Measurements from ENCODE around the gene SORCS2.

Gene SORCS2

DNA sequence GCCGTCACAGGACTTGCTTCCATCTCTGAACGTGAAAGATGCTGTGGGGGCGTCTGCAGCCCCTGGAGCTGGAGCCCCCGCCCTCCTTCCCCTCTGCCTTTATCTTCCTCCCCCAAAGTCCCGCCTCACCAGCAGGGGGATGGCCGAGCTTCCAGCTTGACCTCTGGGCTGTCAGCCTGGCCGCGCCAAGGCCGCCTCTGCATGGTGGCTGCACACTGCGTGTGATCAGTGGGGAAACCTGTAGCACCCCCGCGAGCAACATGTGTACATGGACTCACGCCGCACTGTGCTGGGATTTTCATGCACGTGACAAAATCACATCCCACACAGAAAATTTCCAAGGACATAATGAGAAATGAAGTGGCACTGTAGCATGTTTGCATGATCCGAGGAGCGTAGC lies 268.9 kb downstream of the SORCS2 start:
- DNase-seq: no peak

DNA sequence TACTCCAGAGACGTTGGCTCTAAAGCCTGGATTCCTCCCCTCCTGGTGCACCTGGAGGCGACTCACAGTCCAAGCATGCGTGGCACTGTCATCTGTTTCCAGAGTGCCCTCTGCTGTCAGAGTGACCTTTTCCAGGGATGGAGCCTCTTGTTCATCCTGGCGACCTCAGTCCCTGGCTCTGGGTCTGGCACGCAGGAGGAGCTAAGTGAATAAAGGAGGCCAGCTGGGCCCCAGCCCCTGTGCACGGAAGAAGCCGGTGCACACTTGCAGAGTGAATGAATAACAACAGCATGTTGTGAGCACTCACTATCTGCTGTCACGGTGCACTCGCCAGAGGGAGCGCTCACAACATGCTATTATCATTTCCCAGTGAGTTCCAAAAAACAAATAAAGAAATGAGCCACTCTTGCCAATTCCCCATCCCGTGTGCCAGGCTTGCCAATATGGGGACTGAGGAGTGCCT lies 270.2 kb downstream of the SORCS2 start:
- peak in 48 of 58 donors; percentile 13 to 87 (median 52) for DNase-seq

DNA sequence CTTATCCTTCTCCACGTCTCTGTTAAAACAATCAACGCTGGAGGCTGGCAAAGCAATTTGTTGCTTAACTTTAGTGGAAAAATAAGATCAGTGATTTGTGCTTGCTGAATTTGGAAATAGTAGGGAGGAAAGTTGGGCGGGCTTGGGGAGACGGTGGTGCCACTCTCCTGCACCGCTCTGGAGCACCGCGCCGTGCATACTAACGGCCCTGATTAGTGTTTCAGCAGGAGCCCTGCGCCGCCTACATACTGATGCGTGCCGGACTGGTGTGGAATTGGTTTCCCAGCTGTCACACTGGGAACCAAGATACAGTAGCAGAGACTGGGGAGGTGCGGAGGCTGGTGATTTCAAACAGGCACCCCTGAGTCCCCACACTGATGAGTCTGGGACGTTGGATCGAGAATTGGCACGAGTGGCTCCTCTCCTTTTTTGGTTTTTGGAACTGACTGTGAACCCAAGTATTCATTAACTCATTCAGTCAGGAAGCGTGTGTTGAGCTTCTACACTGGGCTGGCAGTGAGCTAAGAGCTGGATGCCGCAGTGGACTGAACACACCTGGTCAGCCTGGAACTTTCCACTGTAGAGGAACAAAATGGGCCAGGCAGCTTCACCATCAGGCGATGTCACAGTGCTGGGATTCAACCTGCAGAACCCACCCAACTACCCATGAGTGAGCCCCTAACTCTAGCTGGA lies 271.4 kb downstream of the SORCS2 start:
- peak in 16 of 58 donors; percentile 9 to 43 (median 20) for DNase-seq

DNA sequence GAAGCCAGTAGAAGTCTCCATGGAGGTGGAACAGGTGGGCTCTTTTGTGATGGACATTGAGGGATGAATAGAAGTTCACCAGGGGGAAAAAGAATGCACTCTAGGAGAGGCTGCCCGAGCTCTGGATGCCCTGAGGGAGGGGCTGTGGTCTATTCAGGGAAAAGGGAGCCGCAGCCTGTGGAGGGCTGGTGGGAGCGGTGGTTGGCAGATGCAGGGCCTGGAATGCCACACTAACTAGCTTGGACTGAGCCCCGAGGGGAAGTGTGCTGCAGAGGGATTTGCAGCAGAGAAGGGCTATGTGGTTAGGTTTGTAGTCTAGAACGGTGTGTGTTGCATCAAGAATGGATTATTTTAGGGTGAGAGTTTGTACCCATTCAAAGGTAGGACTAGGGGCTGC lies 271.9 kb downstream of the SORCS2 start:
- DNase-seq: no peak

DNA sequence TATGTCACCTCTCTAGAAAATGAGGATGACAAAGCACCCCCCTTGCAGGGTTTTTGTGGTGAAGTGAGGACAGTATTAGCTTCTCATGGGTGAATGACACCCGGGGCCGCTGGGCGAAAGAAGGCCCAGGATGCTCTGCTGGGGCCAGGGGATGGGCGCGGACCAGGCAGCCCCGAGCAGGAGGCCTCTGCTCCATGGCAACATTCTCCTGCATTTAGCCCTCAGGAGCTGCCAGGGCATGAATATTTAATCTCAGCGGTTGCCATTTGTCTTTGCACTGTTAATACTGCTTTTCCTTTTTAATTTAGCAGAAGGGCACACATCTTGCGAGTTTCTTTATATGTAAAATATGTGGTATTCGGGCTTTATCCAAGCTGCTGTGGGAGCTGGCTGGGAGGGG lies 272.7 kb downstream of the SORCS2 start:
- DNase-seq: no peak

DNA sequence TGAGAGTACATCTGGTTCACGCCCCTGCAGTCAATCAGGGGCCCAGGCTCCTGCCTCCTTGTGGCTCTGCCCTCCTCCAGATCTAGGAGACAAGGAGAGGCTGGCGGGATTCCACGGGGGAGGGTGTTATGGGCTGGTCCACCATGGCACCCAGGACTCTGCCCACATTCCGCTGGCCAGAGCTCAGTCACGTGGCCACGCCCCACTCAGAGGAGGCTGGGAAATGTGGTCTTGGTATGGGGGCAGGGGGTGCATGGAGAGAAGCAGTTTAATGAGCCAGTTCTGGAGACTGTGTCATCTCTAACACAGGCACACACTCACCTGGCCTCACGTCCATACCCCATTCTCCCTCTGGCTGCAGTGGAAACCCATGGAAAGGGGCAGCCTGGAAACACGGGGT lies 273.9 kb downstream of the SORCS2 start:
- DNase-seq: no peak

DNA sequence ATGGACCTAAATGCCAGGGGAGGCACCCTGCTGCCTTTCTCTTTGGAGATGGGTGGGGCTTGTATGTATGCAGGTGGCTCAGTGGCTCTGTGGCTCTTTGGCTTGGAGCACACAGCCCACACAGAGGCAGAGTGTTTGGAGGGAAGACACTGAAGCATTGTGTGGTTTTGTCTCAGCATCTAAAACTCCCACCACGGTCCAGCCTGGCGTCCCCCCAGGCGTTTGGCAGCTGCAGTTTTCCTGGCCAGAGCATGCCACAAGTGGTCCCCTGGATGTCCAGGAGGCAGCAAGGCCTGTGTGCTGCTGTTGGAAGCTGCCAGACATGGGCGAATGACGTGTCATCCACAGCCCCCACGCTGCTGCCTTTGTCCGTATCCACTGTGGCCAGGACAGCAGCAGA lies 274.6 kb downstream of the SORCS2 start:
- DNase-seq: peak in 48 of 58 donors; percentile 9 to 93 (median 60)

DNA sequence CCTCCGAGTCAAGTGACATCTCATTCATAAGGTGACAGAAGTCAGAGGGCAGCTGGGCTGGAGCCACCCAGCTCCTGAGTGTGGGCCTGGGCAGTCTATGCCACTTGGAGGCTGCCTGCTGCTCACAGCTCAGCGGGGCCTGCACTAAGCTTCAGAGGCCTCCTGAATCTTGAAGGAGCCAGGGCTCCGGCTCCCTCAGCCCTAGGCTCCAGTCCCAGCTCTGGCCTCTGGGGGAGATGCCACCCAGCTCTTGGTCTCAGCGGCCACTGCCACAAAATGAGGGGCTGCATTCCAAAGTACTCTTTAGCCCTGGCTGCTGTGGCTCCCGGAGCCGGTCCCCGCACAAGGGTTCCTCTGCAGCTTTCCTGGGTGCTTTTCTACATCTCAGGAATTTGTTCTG lies 275.1 kb downstream of the SORCS2 start:
- DNase-seq: peak in 1 of 58 donors; percentile 38

DNA sequence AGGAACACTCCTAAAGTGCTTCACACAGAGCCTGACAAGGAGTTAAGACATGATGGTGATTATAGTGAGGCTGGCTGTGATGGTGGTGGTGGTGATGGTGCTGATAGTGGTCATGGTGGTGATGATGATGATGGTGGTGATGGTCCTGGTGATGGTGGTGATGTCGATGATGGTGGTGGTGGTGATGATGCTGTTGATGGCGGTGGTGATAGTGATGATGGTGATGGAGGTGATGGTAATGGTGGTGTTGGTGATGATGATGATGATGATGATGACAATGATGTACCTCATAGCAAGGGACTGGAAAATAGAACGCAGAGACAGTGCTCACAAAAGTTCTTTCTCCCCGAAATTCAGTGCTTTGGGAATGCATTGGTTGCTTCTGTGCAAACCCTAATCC lies 276.7 kb downstream of the SORCS2 start:
- no peak for DNase-seq

DNA sequence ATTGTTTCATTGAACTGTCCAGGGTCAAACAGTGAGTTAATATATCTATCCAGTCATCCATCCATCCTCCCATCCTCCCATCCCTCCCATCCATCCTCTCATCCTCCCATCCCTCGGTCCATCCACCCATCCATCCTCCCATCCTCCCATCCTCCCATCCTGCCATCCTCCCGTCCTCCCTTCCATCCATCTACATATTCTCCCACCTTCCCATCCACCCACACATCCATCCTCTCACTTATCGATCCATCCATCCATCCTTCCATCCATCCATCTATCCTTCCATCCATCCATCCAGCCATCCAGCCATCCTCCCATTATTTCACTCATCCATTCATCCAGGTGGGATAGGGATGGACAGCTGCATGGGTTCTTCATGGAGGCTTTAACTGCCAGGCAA lies 277.8 kb downstream of the SORCS2 start:
- DNase-seq: no peak

DNA sequence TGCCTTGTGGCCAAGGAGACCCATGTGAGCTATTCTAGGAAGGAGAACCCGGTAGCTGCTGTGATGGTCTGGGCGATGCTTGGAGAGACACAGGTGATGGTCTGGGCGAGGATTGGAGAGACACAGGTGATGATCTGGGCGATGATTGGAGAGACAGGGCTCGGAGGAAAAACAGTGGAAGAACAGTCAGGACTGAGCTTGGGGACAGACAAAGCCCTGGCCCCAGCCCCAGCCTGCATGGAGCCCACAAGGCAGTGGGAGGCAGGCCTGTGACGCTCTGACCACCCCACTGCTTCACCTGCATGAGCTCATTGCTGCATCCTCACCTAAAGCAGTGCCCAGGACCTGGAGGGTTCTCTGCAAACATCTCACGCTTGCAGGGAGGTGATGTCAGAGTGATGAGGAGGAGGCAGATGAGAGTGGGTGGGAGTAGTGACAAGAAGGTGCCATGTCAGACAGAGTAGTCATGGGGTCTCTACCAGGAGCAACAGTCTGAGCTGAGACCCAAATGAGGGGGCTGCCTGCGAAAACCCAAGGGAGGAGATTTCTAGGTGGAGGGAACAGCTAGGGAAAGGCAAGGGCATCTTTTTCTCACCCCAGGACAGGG lies 278.3 kb downstream of the SORCS2 start:
- DNase-seq: no peak

DNA sequence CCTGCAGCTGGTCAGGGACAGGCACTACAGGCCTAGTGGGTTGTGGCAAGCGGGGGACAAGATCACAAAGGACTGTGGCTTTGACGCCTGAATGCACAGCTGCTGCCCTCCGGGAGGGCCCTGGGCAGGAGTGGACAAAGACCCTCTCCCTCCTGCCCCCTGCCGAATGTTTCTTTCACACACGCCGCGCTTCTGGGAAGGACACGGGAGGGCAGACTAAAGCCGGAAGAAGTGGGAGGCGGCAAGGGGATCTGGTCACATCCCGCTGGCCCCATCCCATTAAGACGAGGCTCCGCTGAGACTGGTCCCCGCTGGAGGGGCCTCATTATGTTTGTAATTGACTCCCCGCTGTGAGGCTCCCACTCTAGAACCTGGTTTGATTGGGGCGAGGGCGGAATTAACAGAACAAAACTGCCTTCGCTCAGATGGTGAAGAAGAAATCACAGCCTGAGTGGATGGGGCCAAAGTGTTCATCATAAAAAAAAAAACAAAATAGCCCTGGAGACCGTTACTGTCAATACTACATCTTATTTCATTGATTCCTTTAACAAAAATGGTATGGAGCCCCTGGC lies 280.2 kb downstream of the SORCS2 start:
- DNase-seq: no peak

DNA sequence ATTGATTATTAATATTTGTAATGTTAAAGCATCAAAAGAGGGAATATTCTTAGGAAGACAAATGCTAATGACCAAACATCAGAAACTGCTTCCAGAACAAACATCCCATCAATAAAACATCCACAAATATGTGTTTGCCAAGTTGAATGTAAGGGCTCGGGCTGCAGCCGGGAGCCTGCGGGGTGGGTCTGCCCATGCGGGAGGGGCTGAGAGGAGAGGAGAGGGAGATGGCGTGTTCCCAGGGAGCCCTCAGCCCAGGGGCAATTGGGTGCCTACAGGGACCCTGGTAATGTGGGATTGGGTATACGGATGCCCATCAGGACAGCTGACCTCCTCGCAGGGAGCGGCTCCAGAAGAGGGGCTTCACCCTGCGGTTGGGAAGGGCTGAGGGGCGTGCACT lies 280.7 kb downstream of the SORCS2 start:
- no peak for DNase-seq

DNA sequence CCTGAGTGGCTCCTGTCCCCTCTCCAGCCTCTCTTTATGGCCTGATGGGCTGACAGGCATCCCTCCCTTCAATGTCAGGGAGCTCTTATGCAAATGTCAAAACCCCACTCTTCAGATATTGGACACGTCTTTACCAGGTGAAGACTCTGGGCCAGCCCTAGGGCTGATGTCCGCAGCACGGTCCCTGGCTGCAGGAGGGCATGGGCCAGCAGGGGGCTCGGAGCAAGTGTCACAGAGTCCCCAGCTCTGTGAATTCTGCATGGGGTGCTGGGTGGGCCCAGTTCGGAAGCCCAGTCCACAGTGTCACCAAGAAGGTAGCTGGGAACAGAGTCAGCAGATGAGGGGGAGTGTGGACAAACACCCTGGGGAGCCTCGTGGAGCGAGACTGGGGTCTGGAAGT lies 282.0 kb downstream of the SORCS2 start:
- DNase-seq: no peak

DNA sequence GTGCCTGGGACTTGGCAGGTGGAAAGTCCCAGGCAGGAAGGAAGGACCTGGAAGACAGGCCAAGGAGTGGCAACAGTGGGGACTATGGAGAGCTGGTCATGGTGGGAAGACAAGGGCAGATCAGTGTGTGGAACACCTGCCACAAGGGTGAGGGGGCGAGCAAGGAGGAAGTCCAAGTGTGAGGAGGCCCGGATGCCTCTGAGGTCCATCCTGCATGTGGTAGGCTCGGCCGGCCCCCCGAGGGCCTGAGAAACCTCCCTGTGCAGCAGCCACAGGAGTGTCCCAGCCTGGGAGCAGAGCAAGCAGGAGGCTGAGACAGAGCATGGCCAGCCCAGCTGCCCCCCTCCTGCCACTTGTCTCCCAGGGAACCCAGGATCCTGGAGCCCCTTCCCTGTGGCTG lies 282.9 kb downstream of the SORCS2 start:
- DNase-seq: no peak

DNA sequence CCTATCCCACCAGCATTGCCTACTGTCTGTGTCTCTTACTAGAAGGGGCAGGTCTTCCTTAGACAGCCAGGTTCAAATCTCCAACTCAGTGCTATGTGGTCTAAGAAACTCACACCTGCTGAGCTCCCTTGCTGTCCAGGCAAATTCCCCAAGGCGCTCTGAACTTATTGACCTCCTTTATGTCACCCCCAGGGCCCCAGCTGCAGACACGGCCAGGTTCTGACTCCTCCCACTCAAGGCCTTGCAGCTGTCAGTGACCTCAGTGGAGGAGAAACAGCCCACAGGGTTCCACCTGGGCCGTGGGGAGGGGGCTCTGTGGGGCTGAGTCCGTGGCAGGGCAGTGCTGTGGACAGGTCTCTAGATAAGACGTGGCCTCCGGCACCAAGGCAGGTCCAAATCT lies 284.5 kb downstream of the SORCS2 start:
- DNase-seq: no peak

DNA sequence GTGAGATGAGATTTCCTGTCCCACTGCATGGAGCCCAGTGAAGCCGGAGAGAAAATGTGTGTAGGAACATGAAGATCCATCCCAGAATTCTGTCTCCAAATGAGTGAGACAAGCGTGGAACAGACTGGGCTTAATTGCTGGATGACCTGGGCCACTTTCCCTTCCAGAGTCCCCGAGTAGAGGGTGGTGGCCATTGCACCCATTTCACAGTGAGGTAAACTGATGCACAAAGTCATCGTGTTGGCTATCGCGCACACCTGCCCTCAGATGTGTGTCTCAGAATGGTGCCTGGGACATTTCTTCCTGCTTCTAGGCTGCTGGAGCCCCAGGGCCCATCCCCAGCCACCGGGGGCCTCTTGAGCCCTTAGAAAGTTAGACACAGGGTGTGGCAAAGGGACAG lies 285.4 kb downstream of the SORCS2 start:
- no peak for DNase-seq

DNA sequence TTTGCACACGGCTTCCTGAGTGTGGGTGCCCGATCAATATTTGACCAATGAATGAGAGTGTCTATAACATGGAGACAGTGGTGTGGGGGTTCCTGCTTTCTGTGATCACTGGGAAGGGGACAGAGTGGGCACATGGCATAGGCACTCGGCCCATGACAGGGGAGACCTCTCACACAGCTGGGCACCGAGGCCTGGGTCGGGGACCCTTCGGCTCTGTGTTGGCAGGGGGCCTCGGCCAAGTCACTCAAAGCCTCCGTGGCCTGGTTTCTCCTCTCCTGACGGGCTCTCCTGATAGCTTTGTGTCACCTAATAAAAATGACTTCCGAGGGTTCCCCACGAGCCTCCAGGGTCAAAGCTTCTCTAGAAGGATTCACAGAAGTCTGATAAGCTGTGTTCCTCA lies 286.3 kb downstream of the SORCS2 start:
- no peak for DNase-seq

DNA sequence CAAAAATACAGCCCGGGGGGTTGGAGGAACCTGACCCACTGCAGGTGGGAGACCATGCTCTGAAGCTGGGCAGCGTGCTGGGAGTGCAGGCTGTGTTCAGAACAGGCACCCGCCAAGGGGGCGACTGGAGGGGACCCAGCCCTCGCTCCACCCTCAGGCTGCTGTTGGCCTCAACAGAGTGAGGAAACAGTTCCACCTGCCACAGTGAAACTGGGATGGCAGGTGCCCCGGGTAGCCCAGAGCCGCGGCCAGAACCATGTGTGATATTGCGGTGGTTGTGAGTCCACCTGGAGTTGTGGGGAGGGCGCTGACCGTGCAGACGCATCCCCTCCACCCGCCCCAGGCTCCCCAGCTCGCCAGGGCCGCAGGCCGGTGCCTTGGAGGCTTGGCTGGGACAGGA lies 288.1 kb downstream of the SORCS2 start:
- DNase-seq: no peak

DNA sequence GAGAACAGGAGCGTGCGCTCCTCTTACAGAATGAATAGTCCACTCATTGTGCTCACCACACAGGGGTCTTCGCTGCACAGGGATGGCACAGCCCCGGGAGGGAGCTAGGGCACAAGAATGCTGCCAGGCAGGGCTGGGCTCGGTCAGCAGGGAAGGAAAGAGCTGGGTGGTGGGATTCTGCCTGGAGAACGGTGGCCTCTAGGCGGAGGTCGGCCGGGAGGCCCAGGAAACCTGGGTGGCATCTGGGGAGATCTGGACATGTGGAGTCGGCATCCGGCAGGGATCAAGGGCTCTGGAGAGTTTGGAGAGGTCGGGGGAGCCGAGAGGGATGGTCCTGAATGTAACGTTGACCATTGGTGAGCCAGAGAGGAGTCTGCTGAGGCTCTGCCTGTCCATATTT lies 288.9 kb downstream of the SORCS2 start:
- DNase-seq: no peak

DNA sequence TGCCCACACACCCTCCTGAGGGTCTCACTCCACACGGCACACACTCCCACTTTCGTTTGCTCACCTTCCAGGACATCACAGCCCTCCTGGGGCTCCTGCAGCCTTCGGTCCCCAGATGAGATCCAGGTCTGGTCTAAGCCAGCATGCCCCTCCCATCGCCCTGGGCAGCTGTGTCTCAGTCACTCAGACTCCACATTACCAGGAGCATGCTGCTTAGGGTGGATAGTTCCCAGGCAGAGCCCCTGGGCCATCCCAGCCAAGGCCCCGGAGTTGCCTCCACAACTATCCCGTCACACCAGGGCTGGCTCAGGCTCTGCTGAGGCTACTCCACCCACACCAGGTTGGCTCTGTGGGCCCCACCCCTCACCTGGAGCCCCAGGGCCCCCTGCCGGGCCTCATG lies 292.8 kb downstream of the SORCS2 start:
- DNase-seq: no peak

DNA sequence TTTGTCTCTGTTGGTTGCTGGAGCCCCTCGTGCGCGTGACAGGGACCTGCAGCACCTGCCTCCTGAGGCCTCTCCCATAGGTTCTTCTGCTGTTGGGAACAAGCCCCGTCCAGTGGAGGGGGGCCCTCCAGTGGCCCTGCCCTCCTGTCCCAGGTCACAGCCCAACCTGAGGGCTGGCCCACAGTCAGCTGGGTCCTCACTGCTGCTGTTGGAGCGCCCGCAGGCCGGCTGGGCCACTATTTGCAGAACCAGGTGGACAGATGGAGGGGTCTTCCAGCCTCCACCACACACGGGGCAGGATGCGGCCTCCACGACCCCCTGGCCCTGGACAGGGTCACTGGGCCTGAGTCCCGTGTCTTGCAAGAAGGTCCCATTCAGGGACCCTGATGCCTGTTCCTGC lies 293.8 kb downstream of the SORCS2 start:
- no peak for DNase-seq

DNA sequence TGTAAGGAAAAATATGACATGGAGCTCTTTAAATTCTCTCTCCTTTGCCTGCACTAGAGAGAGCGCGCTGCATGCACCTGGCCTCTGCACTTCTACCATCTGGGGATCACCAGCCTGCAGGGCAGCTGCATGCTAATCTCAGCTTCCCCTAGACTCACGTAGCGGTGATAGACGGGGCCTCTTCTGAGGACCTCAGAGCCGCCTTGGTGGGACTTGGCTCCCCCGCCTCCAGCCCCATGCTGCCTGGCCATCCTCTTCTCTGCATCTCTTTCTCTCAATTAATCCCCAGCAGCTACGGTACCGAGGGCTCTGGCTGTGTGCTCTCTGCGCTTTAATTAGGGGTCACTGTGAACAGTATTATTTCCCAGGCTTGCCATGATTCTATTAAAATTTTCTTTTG lies 295.2 kb downstream of the SORCS2 start:
- no peak for DNase-seq
